HG03135 (cell line): Measurements from ENCODE around the gene STX12.
"Not testable (repeated sequence)": the region's sequence is repeated elsewhere in the genome, so short reads cannot be mapped to it uniquely, and the experiment has no call there.

ENCODE experiments used
- ATAC-seq: cut with Tn5 transposase; IDR thresholded peaks from one replicate; pipeline ENCODE4 v1.9.1; 2021; ENCODE audit warnings: mild to moderate bottlenecking, moderate library complexity; ENCODE audit not compliant: unreplicated experiment

The STX12 gene

GRCh38 chr1:27865821-27866220, 92.8 kb downstream of the STX12 start:
- no peak for ATAC-seq

- ATAC-seq, result no peak
Observed at GRCh38 chr1:27868556-27868931, 95.5 kb downstream of the STX12 start.

- no peak for ATAC-seq
Observed at GRCh38 chr1:27868932-27869718, 96.1 kb downstream of the STX12 start.

GRCh38 chr1:27869719-27870085, 96.7 kb downstream of the STX12 start:
- no peak for ATAC-seq

GRCh38 chr1:27871076-27871475, 98.1 kb downstream of the STX12 start:
- not testable (repeated sequence) for ATAC-seq

GRCh38 chr1:27872059-27872801, 99.2 kb downstream of the STX12 start, which contains the start of gene THEMIS2:
TSS of gene THEMIS2 (plus strand) at chr1:27872544. CDS start at chr1:27872572, 28 bp downstream.
- no peak for ATAC-seq

GRCh38 chr1:27872802-27873551, 100.0 kb downstream of the STX12 start:
- ATAC-seq, result no peak

- no peak for ATAC-seq
Observed at GRCh38 chr1:27873671-27874384, 100.8 kb downstream of the STX12 start.
